ENCODE measurements around the gene ADCY9.

ADCY9 gene

GRCh38 chr16:4033951-4034350, 82.3 kb downstream of the ADCY9 start:
- DNase-seq (ENCODE audit: low spot score) = no peak
- Mint-ChIP-seq H3K27ac (no peak overlapping the region), H3K4me1 (ENCODE audit: low read depth) (no peaks in the 10 kb centered on the region), H3K36me3 (ENCODE audit: low read depth) (no peaks in the 10 kb centered on the region), H3K27me3 (ENCODE audit: low read depth) (no peaks in the 10 kb centered on the region), H3K4me3 (no peak overlapping the region), H3K9me3 (no peaks in the 10 kb centered on the region)

GRCh38 chr16:4032768-4033167, 83.5 kb downstream of the ADCY9 start:
- no peak for DNase-seq (ENCODE audit: low spot score)
- no peaks in the 10 kb centered on the region for H3K9me3 Mint-ChIP-seq
- H3K27me3 Mint-ChIP-seq (ENCODE audit: low read depth) = no peaks in the 10 kb centered on the region
- no peaks in the 10 kb centered on the region for H3K36me3 Mint-ChIP-seq (ENCODE audit: low read depth)
- H3K4me3 Mint-ChIP-seq = no peak overlapping the region
- no peak overlapping the region for H3K27ac Mint-ChIP-seq
- H3K4me1 Mint-ChIP-seq (ENCODE audit: low read depth) = no peaks in the 10 kb centered on the region

- H3K4me1 Mint-ChIP-seq (ENCODE audit: low read depth) = no peaks in the 10 kb centered on the region
- H3K4me3 Mint-ChIP-seq = no peak overlapping the region
- H3K27ac Mint-ChIP-seq = no peak overlapping the region
- H3K9me3 Mint-ChIP-seq = no peaks in the 10 kb centered on the region
- no peaks in the 10 kb centered on the region for H3K27me3 Mint-ChIP-seq (ENCODE audit: low read depth)
- DNase-seq (ENCODE audit: low spot score) = no peak
- no peaks in the 10 kb centered on the region for H3K36me3 Mint-ChIP-seq (ENCODE audit: low read depth)
Observed at GRCh38 chr16:4028144-4028543, 88.1 kb downstream of the ADCY9 start.

GRCh38 chr16:4026854-4027253, 89.4 kb downstream of the ADCY9 start:
- Mint-ChIP-seq H3K4me1 (ENCODE audit: low read depth) (no peaks in the 10 kb centered on the region), H3K27me3 (ENCODE audit: low read depth) (no peaks in the 10 kb centered on the region), H3K4me3 (no peak overlapping the region), H3K36me3 (ENCODE audit: low read depth) (no peaks in the 10 kb centered on the region), H3K27ac (no peak overlapping the region), H3K9me3 (no peaks in the 10 kb centered on the region)
- no peak for DNase-seq (ENCODE audit: low spot score)

GRCh38 chr16:4025428-4025827, 90.8 kb downstream of the ADCY9 start:
- Mint-ChIP-seq H3K4me1 (ENCODE audit: low read depth) (no peaks in the 10 kb centered on the region), H3K9me3 (no peaks in the 10 kb centered on the region), H3K27me3 (ENCODE audit: low read depth) (no peaks in the 10 kb centered on the region), H3K4me3 (no peak overlapping the region), H3K36me3 (ENCODE audit: low read depth) (no peaks in the 10 kb centered on the region), H3K27ac (no peak overlapping the region)
- no peak for DNase-seq (ENCODE audit: low spot score)

- Mint-ChIP-seq H3K36me3 (ENCODE audit: low read depth) (no peaks in the 10 kb centered on the region), H3K27ac (no peak overlapping the region), H3K4me3 (no peak overlapping the region), H3K9me3 (no peaks in the 10 kb centered on the region), H3K4me1 (ENCODE audit: low read depth) (peaks cover 11% of the 10 kb centered on the region), H3K27me3 (ENCODE audit: low read depth) (no peaks in the 10 kb centered on the region)
- no peak for DNase-seq (ENCODE audit: low spot score)
Observed at GRCh38 chr16:4021916-4022315, 94.3 kb downstream of the ADCY9 start.

GRCh38 chr16:4021070-4021779, 95.0 kb downstream of the ADCY9 start:
- Mint-ChIP-seq H3K9me3 (no peaks in the 10 kb centered on the region), H3K27me3 (ENCODE audit: low read depth) (no peaks in the 10 kb centered on the region), H3K36me3 (ENCODE audit: low read depth) (no peaks in the 10 kb centered on the region), H3K4me3 (no peak overlapping the region), H3K4me1 (ENCODE audit: low read depth) (peaks cover 14% of the 10 kb centered on the region), H3K27ac (no peak overlapping the region)
- DNase-seq (ENCODE audit: low spot score) = no peak

- H3K4me1 Mint-ChIP-seq (ENCODE audit: low read depth) = peaks cover 14% of the 10 kb centered on the region
- H3K27ac Mint-ChIP-seq = peak overlapping the region; percentile 53
- H3K27me3 Mint-ChIP-seq (ENCODE audit: low read depth) = no peaks in the 10 kb centered on the region
- no peaks in the 10 kb centered on the region for H3K9me3 Mint-ChIP-seq
- DNase-seq (ENCODE audit: low spot score) = no peak
- peak overlapping the region; percentile 72 for H3K4me3 Mint-ChIP-seq
- H3K36me3 Mint-ChIP-seq (ENCODE audit: low read depth) = no peaks in the 10 kb centered on the region
Observed at GRCh38 chr16:4019371-4019791, 96.9 kb downstream of the ADCY9 start.

- no peaks in the 10 kb centered on the region for H3K9me3 Mint-ChIP-seq
- no peaks in the 10 kb centered on the region for H3K36me3 Mint-ChIP-seq (ENCODE audit: low read depth)
- H3K4me1 Mint-ChIP-seq (ENCODE audit: low read depth) = peaks cover 14% of the 10 kb centered on the region
- no peak overlapping the region for H3K27ac Mint-ChIP-seq
- H3K27me3 Mint-ChIP-seq (ENCODE audit: low read depth) = no peaks in the 10 kb centered on the region
- no peak for DNase-seq (ENCODE audit: low spot score)
- H3K4me3 Mint-ChIP-seq = no peak overlapping the region
Observed at GRCh38 chr16:4018391-4018790, 97.9 kb downstream of the ADCY9 start.

- H3K4me3 Mint-ChIP-seq = no peak overlapping the region
- no peaks in the 10 kb centered on the region for H3K9me3 Mint-ChIP-seq
- DNase-seq (ENCODE audit: low spot score) = no peak
- no peak overlapping the region for H3K27ac Mint-ChIP-seq
- no peaks in the 10 kb centered on the region for H3K27me3 Mint-ChIP-seq (ENCODE audit: low read depth)
- H3K36me3 Mint-ChIP-seq (ENCODE audit: low read depth) = no peaks in the 10 kb centered on the region
- H3K4me1 Mint-ChIP-seq (ENCODE audit: low read depth) = peaks cover 14% of the 10 kb centered on the region
Observed at GRCh38 chr16:4017807-4018206, 98.4 kb downstream of the ADCY9 start.

- DNase-seq (ENCODE audit: low spot score) = no peak
- H3K4me3 Mint-ChIP-seq = no peak overlapping the region
- no peaks in the 10 kb centered on the region for H3K27me3 Mint-ChIP-seq (ENCODE audit: low read depth)
- peaks cover 14% of the 10 kb centered on the region for H3K4me1 Mint-ChIP-seq (ENCODE audit: low read depth)
- H3K9me3 Mint-ChIP-seq = no peaks in the 10 kb centered on the region
- no peaks in the 10 kb centered on the region for H3K36me3 Mint-ChIP-seq (ENCODE audit: low read depth)
- H3K27ac Mint-ChIP-seq = no peak overlapping the region
Observed at GRCh38 chr16:4016658-4017057, 99.6 kb downstream of the ADCY9 start.

GRCh38 chr16:4016005-4016352, 100.3 kb downstream of the ADCY9 start:
- H3K27ac Mint-ChIP-seq = no peak overlapping the region
- no peak for DNase-seq (ENCODE audit: low spot score)
- H3K36me3 Mint-ChIP-seq (ENCODE audit: low read depth) = no peaks in the 10 kb centered on the region
- no peaks in the 10 kb centered on the region for H3K27me3 Mint-ChIP-seq (ENCODE audit: low read depth)
- no peak overlapping the region for H3K4me3 Mint-ChIP-seq
- H3K4me1 Mint-ChIP-seq (ENCODE audit: low read depth) = peaks cover 14% of the 10 kb centered on the region
- H3K9me3 Mint-ChIP-seq = no peaks in the 10 kb centered on the region

GRCh38 chr16:4015275-4016004, 100.8 kb downstream of the ADCY9 start:
- H3K36me3 Mint-ChIP-seq (ENCODE audit: low read depth) = no peaks in the 10 kb centered on the region
- H3K9me3 Mint-ChIP-seq = no peaks in the 10 kb centered on the region
- H3K4me3 Mint-ChIP-seq = no peak overlapping the region
- peaks cover 14% of the 10 kb centered on the region for H3K4me1 Mint-ChIP-seq (ENCODE audit: low read depth)
- H3K27me3 Mint-ChIP-seq (ENCODE audit: low read depth) = no peaks in the 10 kb centered on the region
- H3K27ac Mint-ChIP-seq = no peak overlapping the region
- DNase-seq (ENCODE audit: low spot score) = no peak

GRCh38 chr16:4011940-4012629, 104.2 kb downstream of the ADCY9 start:
- DNase-seq (ENCODE audit: low spot score) = no peak
- H3K4me1 Mint-ChIP-seq (ENCODE audit: low read depth) = peaks cover 3% of the 10 kb centered on the region
- no peak overlapping the region for H3K4me3 Mint-ChIP-seq
- H3K27ac Mint-ChIP-seq = no peak overlapping the region
- no peaks in the 10 kb centered on the region for H3K9me3 Mint-ChIP-seq
- H3K27me3 Mint-ChIP-seq (ENCODE audit: low read depth) = no peaks in the 10 kb centered on the region
- no peaks in the 10 kb centered on the region for H3K36me3 Mint-ChIP-seq (ENCODE audit: low read depth)
